SH-SY5Y (cell line): ENCODE measurements around the gene ARFGEF2.

ENCODE experiments used
- GATA2 ChIP-seq: IDR thresholded peaks from 2 replicates; pipeline ENCODE4 v1.6.1; 2011; ENCODE audit warnings: mild to moderate bottlenecking, low read depth, low read length
- GATA3 ChIP-seq: IDR thresholded peaks from 2 replicates; pipeline ENCODE4 v1.6.1; 2011; ENCODE audit warnings: low read depth, mild to moderate bottlenecking, low read length, moderate library complexity

DNA sequence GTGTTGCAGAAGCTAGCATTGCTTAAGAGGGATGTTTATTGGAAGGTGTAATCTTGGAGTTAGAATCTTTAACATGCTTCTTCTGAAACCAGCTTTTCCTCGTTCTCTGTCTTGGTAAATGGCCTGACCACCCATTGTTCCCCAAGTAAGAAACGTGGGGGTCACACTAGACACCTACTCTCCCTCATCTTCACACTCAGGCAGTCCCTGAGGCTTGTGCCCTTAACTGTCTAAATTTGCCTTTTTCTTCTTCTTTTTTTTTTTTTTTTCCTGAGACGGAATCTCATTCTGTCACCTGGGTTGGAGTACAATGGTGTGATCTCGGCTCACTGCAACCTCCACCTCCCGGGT, 16.2 kb upstream of the ARFGEF2 start:
- TF ChIP-seq GATA3: no peak
- no peak for TF ChIP-seq GATA2
